GM12878 (cell line): Measurements from ENCODE around the gene MESD. TPM values are rescaled to one million over a fixed set of nuclear protein-coding genes. Genes with fewer than 3 reads are reported as not detected.

ENCODE experiments used
- ATAC-seq: fragments of 200-7000 bp; cut with Tn5 transposase; 3 replicates; pipeline ENCODE4 v1.9.1; 2020; ENCODE audit warnings: mild to moderate bottlenecking, moderate library complexity
- BruUV-seq: library from RNA; stranded (reverse); fragments of 400-500 nt; replicated peaks from 2 replicates; lab custom pipeline; 2021; lab: Mats Ljungman, UMichigan
- CTCF ChIA-PET: fragments of 300-600 bp; sonication (Branson Sonifier 250); formaldehyde crosslinking; extraction: SDS; loops from one replicate; lab custom pipeline; 2021; ENCODE audit warnings: inconsistent platforms; lab: Yijun Ruan, JAX
- POLR2A ChIA-PET: fragments of 350-600 bp; formaldehyde crosslinking; extraction: SDS; loops from one replicate; lab custom pipeline; 2021; ENCODE audit warnings: inconsistent platforms; lab: Charles Lee
- RAD21 ChIA-PET: fragments of 300-600 bp; sonication (Branson Sonifier 250); formaldehyde crosslinking; loops from one replicate; lab custom pipeline; 2023; ENCODE audit warnings: antibody characterized with exemption; ENCODE audit not compliant: unreplicated experiment; lab: Charles Lee
- SMC1A ChIA-PET: fragments of 300-600 bp; sonication (Branson Sonifier 250); formaldehyde crosslinking; loops from one replicate; lab custom pipeline; 2023; ENCODE audit not compliant: unreplicated experiment, uncharacterized antibody; lab: Charles Lee
- DNase-seq: peaks from one replicate; pipeline ENCODE4 v3.0.0-alpha.2; 2011; ENCODE audit warnings: low read depth, low spot score
- FAIRE-seq: peaks from 3 replicates; lab custom pipeline; 2011; peaks lifted over from hg19 to GRCh38; lab: Jason Lieb, UNC
- H2AFZ ChIP-seq: 2 replicates; pipeline ENCODE4 v1.6.0; 2011; ENCODE audit warnings: low read depth, low read length, control low read depth; ENCODE audit not compliant: control insufficient read depth
- H3K27ac ChIP-seq: 2 replicates; pipeline ENCODE4 v1.5.1; 2011; ENCODE audit warnings: control low read depth; ENCODE audit not compliant: control insufficient read depth, insufficient read depth
- H3K27me3 ChIP-seq, 2 experiments: replicated peaks in 1 of 2; 2 replicates each; pipeline versions ENCODE4 v1.6.0 to v1.6.1; 2011; ENCODE audit warnings: low read length in 1 of 2; ENCODE audit not compliant: control insufficient read depth in 2 of 2, insufficient read depth in 2 of 2
- H3K36me3 ChIP-seq, 2 experiments: 2 replicates each; pipeline ENCODE4 v1.5.1; 2011; ENCODE audit warnings: low read length in 1 of 2; ENCODE audit not compliant: control insufficient read depth in 2 of 2, insufficient read depth in 2 of 2
- H3K4me1 ChIP-seq: 2 replicates; pipeline ENCODE4 v1.6.1; 2011; ENCODE audit warnings: mild to moderate bottlenecking, low read length, moderate library complexity, mixed read lengths; ENCODE audit not compliant: control insufficient read depth, insufficient read depth
- H3K4me2 ChIP-seq: 2 replicates; pipeline ENCODE4 v1.6.0; 2011; ENCODE audit warnings: control low read depth; ENCODE audit not compliant: control insufficient read depth, insufficient read depth
- H3K4me3 ChIP-seq: fragments of 200-600 bp; sonication (generic); 2 replicates; pipeline ENCODE4 v1.5.1; 2016
- H3K79me2 ChIP-seq: 2 replicates; pipeline ENCODE4 v1.6.0; 2011; ENCODE audit warnings: low read length; ENCODE audit not compliant: control insufficient read depth, insufficient read depth
- H3K9ac ChIP-seq: 2 replicates; pipeline ENCODE4 v1.8.0; 2011; ENCODE audit warnings: low read length, control low read depth, mixed read lengths; ENCODE audit not compliant: control insufficient read depth, insufficient read depth
- H3K9me3 ChIP-seq: replicated peaks from 3 replicates; pipeline ENCODE4 v1.5.1; 2011; ENCODE audit warnings: mild to moderate bottlenecking, low read length; ENCODE audit not compliant: control insufficient read depth, insufficient read depth
- H4K20me1 ChIP-seq: 2 replicates; pipeline ENCODE4 v1.6.0; 2011; ENCODE audit not compliant: control insufficient read depth, insufficient read depth
- JUND ChIP-seq: IDR thresholded peaks from 2 replicates; pipeline ENCODE4 v1.6.1; 2012; ENCODE audit warnings: low read depth, mild to moderate bottlenecking, low read length, improper control_type of control experiment, moderate library complexity
- MTA3 ChIP-seq: IDR thresholded peaks from 2 replicates; pipeline ENCODE4 v1.6.1; 2012; ENCODE audit warnings: low read length, inconsistent platforms, borderline replicate concordance
- NFIC ChIP-seq: IDR thresholded peaks from 2 replicates; pipeline ENCODE4 v1.6.1; 2012; ENCODE audit warnings: low read depth, mild to moderate bottlenecking, inconsistent platforms, low read length, moderate library complexity
- NR2C1 ChIP-seq: fragments of 450-650 bp; IDR thresholded peaks from 2 replicates; pipeline ENCODE4 v1.6.1; 2017; ENCODE audit warnings: antibody characterized with exemption, mild to moderate bottlenecking, moderate library complexity
- PKNOX1 ChIP-seq: fragments of 450-650 bp; IDR thresholded peaks from 2 replicates; pipeline ENCODE4 v1.6.1; 2016; ENCODE audit warnings: mild to moderate bottlenecking
- WRNIP1 ChIP-seq: IDR thresholded peaks from 2 replicates; pipeline ENCODE4 v1.6.1; 2011; ENCODE audit warnings: low read depth, low read length, improper control_type of control experiment, borderline replicate concordance
- YBX1 ChIP-seq: fragments of 450-650 bp; IDR thresholded peaks from 2 replicates; pipeline ENCODE4 v1.6.1; 2016; ENCODE audit warnings: antibody characterized with exemption
- ZBED1 ChIP-seq: IDR thresholded peaks from 2 replicates; pipeline ENCODE4 v1.6.1; 2016; ENCODE audit warnings: borderline replicate concordance
- ZBTB40 ChIP-seq: fragments of 450-650 bp; IDR thresholded peaks from 2 replicates; pipeline ENCODE4 v1.6.1; 2016; ENCODE audit warnings: mild to moderate bottlenecking, moderate library complexity, borderline replicate concordance
- ZNF207 ChIP-seq: fragments of 450-650 bp; IDR thresholded peaks from 2 replicates; pipeline ENCODE4 v1.6.1; 2014; ENCODE audit warnings: antibody characterized with exemption, mild to moderate bottlenecking, borderline replicate concordance
- WGBS: methylation state at CpG from one replicate; pipeline ENCODE4 v1.1.6; 2016; ENCODE audit warnings: low lambda C conversion rate; ENCODE audit not compliant: insufficient replicate concordance, insufficient coverage; ENCODE audit errors: missing lambda C conversion rate; 5-methylcytosine and 5-hydroxymethylcytosine counted together
- in situ Hi-C: fragments of 300-500 bp; cut with MboI; formaldehyde crosslinking; loops from 9 replicates; pipeline ENCODE4 v1.14.3; 2018; ENCODE audit warnings: mixed read lengths
- intact Hi-C: fragments of 100-400 bp; cut with micrococcal nuclease; formaldehyde crosslinking; loops from one replicate; pipeline ENCODE4 v1.14.2; 2022; ENCODE audit not compliant: unreplicated experiment
- polyA plus RNA-seq, 11 experiments: library from polyadenylated mRNA; depleted of rRNA in 4 of 11; unstranded in 6 of 11; stranded (reverse) in 5 of 11; fragments of >200 nt; fragmentation: Nextera tagmentation in 4 of 11; fragmentation: Illumina TruSeq in 1 of 11; extraction: Ambion mirVana in 4 of 11; extraction: Trizol in 1 of 11; gene quantifications; 1 replicate in 1 of 11; 2 replicates in 10 of 11; pipeline versions ENCODE4 v1.2.1 to v1.2.3, GENCODE V29; 2011 to 2016; ENCODE audit warnings: inconsistent platforms in 2 of 11, missing spikeins in 2 of 11, low read depth in 1 of 11
- total RNA-seq, 4 experiments: library from RNA; depleted of rRNA in 3 of 4; stranded (reverse); fragments of >200 nt in 3 of 4; fragmentation: Illumina TruSeq in 1 of 4; extraction: Trizol in 1 of 4; gene quantifications; 2 replicates each; pipeline versions ENCODE4 v1.2.1 to v1.2.3, GENCODE V29; 2013 to 2021
- TF ChIP-seq, protein P1 (sequence below): fragments of 450-650 bp; IDR thresholded peaks from 2 replicates; pipeline ENCODE4 v1.6.1; 2018; ENCODE audit warnings: mild to moderate bottlenecking, low read depth, moderate library complexity; ENCODE audit not compliant: partially characterized antibody

The MESD gene
- total and polyA plus RNA-seq, 10 of the 15 experiments (the other 5 are each of a cell fraction or from before 2014, with no cell fraction given), result 10.2 to 39.8 (median 20.9) TPM

- ChIA-PET RAD21 (interaction anchor here (0.6 to 3.0 kb wide), 6 partner anchors 9 to 301 kb away, joined by 3 to 13 read pairs (median 5); no protein-coding TSS in a partner anchor), CTCF (interaction anchor here (0.6 to 5.7 kb wide), 6 partner anchors 10 to 303 kb away, joined by 3 to 37 read pairs (median 4); no protein-coding TSS in a partner anchor), POLR2A (interaction anchor here (0.6 to 2.7 kb wide), 9 partner anchors 10 to 543 kb away, joined by 3 to 12 read pairs (median 7); no protein-coding TSS in a partner anchor), SMC1A (interaction anchor here (1.0 to 2.4 kb wide), 4 partner anchors 9 to 266 kb away, joined by 3 to 9 read pairs (median 6); no protein-coding TSS in a partner anchor)
- FAIRE-seq, result no peak
- Histone ChIP-seq H3K4me2 (peak overlapping the region; percentile 92), H3K27ac (peak overlapping the region; percentile 92), H3K79me2 (peaks cover 42% of the 10 kb centered on the region), H3K36me3 (peaks cover 0 to 3% of the 10 kb centered on the region in 2 experiments; a peak in 2 of 4 replicates), H3K27me3 (no peaks in the 10 kb centered on the region), H3K4me1 (peaks cover 19% of the 10 kb centered on the region), H2AFZ (peak overlapping the region; percentile 45), H4K20me1 (no peaks in the 10 kb centered on the region), H3K9me3 (no peaks in the 10 kb centered on the region; the same call in 2 of the 3 replicates), H3K4me3 (peak overlapping the region; percentile 87), H3K9ac (peak overlapping the region; percentile 92)
- BruUV-seq, result TSS peak; percentile 91
- in situ Hi-C loops (no loop called here), intact Hi-C loops (loop anchor here (1.0 to 2.0 kb wide), 3 partner anchors 23 to 293 kb away; no protein-coding TSS in a partner anchor)
- DNase-seq, result no peak
- WGBS, result 0% methylated on average over 21 of the region's 21 CpGs
- peak; percentile 1 for ATAC-seq
- 0 out of 2 replicates have a peak, but pooled peaks have one; percentile 3 for TF ChIP-seq MTA3
- TF ChIP-seq JUND, result no peak
- TF ChIP-seq ZNF207, result peak; percentile 50; the same call in 1 of the 2 replicates
- 0 out of 2 replicates have a peak, but pooled peaks have one; percentile 7 for TF ChIP-seq ZBED1
- TF ChIP-seq, protein P1, sequence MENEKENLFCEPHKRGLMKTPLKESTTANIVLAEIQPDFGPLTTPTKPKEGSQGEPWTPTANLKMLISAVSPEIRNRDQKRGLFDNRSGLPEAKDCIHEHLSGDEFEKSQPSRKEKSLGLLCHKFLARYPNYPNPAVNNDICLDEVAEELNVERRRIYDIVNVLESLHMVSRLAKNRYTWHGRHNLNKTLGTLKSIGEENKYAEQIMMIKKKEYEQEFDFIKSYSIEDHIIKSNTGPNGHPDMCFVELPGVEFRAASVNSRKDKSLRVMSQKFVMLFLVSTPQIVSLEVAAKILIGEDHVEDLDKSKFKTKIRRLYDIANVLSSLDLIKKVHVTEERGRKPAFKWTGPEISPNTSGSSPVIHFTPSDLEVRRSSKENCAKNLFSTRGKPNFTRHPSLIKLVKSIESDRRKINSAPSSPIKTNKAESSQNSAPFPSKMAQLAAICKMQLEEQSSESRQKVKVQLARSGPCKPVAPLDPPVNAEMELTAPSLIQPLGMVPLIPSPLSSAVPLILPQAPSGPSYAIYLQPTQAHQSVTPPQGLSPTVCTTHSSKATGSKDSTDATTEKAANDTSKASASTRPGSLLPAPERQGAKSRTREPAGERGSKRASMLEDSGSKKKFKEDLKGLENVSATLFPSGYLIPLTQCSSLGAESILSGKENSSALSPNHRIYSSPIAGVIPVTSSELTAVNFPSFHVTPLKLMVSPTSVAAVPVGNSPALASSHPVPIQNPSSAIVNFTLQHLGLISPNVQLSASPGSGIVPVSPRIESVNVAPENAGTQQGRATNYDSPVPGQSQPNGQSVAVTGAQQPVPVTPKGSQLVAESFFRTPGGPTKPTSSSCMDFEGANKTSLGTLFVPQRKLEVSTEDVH, result no peak
- TF ChIP-seq PKNOX1, result no peak
- TF ChIP-seq ZBTB40, result peak; percentile 17; the same call in 1 of the 2 replicates
- 0 out of 2 replicates have a peak, but pooled peaks have one; percentile 14 for TF ChIP-seq WRNIP1
- no peak for TF ChIP-seq NFIC
- no peak for TF ChIP-seq YBX1
- no peak for TF ChIP-seq NR2C1
Observed at GRCh38 chr15:81000144-81000623, 10.6 kb upstream of the MESD start.
